GM23338 (cell line): ENCODE measurements around the gene SPATA13. TPM values are rescaled to one million over a fixed set of nuclear protein-coding genes. Genes with fewer than 3 reads are reported as not detected.

Source experiments
- ATAC-seq: fragments of 200-7000 bp; cut with Tn5 transposase; 3 replicates; pipeline ENCODE4 v1.9.1; 2020
- DNase-seq: peaks from one replicate; pipeline ENCODE4 v3.0.0-alpha.2; 2015; ENCODE audit warnings: low spot score
- H2AFZ ChIP-seq: fragments of 200-600 bp; sonication (generic); 2 replicates; pipeline ENCODE4 v1.8.0; 2016; ENCODE audit warnings: antibody characterized with exemption, mild to moderate bottlenecking, moderate library complexity
- H3F3A ChIP-seq: fragments of 200-600 bp; sonication (generic); replicated peaks from 2 replicates; pipeline ENCODE4 v1.8.0; 2017; ENCODE audit warnings: antibody characterized with exemption, mixed run types, low read depth
- H3K27ac ChIP-seq: fragments of 200-600 bp; sonication (generic); 2 replicates; pipeline ENCODE4 v1.6.1; 2016; ENCODE audit warnings: low read depth
- H3K27me3 ChIP-seq: fragments of 200-600 bp; sonication (generic); 2 replicates; pipeline ENCODE4 v1.8.0; 2016; ENCODE audit warnings: mild to moderate bottlenecking, mixed run types, moderate library complexity; ENCODE audit not compliant: insufficient read depth
- H3K36me3 ChIP-seq: fragments of 200-600 bp; sonication (generic); 2 replicates; pipeline ENCODE4 v1.8.0; 2016; ENCODE audit warnings: mild to moderate bottlenecking; ENCODE audit not compliant: insufficient read depth
- H3K4me1 ChIP-seq: fragments of 200-600 bp; sonication (generic); 2 replicates; pipeline ENCODE4 v1.8.0; 2016; ENCODE audit warnings: mild to moderate bottlenecking, moderate library complexity; ENCODE audit not compliant: insufficient read depth
- H3K4me2 ChIP-seq: fragments of 200-600 bp; sonication (generic); 2 replicates; pipeline ENCODE4 v1.7.1; 2017; ENCODE audit warnings: mixed run types
- H3K4me3 ChIP-seq: fragments of 200-600 bp; sonication (generic); 2 replicates; pipeline ENCODE4 v1.6.1; 2016; ENCODE audit warnings: mixed run types
- H3K79me2 ChIP-seq: fragments of 200-600 bp; sonication (generic); replicated peaks from 2 replicates; pipeline ENCODE4 v1.8.0; 2017; ENCODE audit warnings: mild to moderate bottlenecking; ENCODE audit not compliant: insufficient read depth
- H3K9me2 ChIP-seq: fragments of 200-600 bp; sonication (generic); 2 replicates; pipeline ENCODE4 v1.8.0; 2017; ENCODE audit not compliant: insufficient read depth
- H4K20me1 ChIP-seq: fragments of 200-600 bp; sonication (generic); replicated peaks from 2 replicates; pipeline ENCODE4 v1.8.0; 2017; ENCODE audit warnings: mild to moderate bottlenecking; ENCODE audit not compliant: insufficient read depth
- H3K27ac Mint-ChIP-seq: 2 replicates; pipeline ENCODE4 v1.8.0; 2020; ENCODE audit warnings: inconsistent platforms, mild to moderate bottlenecking, moderate library complexity, mixed read lengths
- H3K27me3 Mint-ChIP-seq: 3 replicates; pipeline ENCODE4 v1.8.0; 2022; ENCODE audit warnings: low read depth, mild to moderate bottlenecking, moderate library complexity, mixed read lengths, inconsistent platforms; ENCODE audit not compliant: insufficient read depth, poor library complexity
- H3K36me3 Mint-ChIP-seq: 3 replicates; pipeline ENCODE4 v1.8.0; 2021; ENCODE audit warnings: low read depth, mild to moderate bottlenecking, inconsistent platforms, moderate library complexity, mixed read lengths
- H3K4me1 Mint-ChIP-seq: 3 replicates; pipeline ENCODE4 v1.8.0; 2020; ENCODE audit warnings: mild to moderate bottlenecking, inconsistent platforms, mixed read lengths
- H3K4me3 Mint-ChIP-seq: 3 replicates; pipeline ENCODE4 v1.8.0; 2021; ENCODE audit warnings: moderate library complexity, mild to moderate bottlenecking, inconsistent platforms, mixed read lengths
- H3K9me3 Mint-ChIP-seq: 3 replicates; pipeline ENCODE4 v1.8.0; 2020; ENCODE audit warnings: moderate library complexity, mild to moderate bottlenecking, inconsistent platforms, mixed read lengths
- EZH2 ChIP-seq: fragments of 200-600 bp; sonication (generic); IDR thresholded peaks from one replicate; pipeline ENCODE4 v1.8.0; 2017; ENCODE audit warnings: antibody characterized with exemption, mild to moderate bottlenecking, low read depth; ENCODE audit not compliant: unreplicated experiment
- EZH2phosphoT487 ChIP-seq: fragments of 200-600 bp; sonication (generic); IDR thresholded peaks from one replicate; pipeline ENCODE4 v1.8.1; 2018; ENCODE audit warnings: antibody characterized with exemption; ENCODE audit not compliant: unreplicated experiment
- NANOG ChIP-seq: IDR thresholded peaks from 2 replicates; pipeline ENCODE4 v1.6.1; 2016; ENCODE audit warnings: antibody characterized with exemption, borderline replicate concordance
- POLR2AphosphoS5 ChIP-seq: IDR thresholded peaks from 2 replicates; pipeline ENCODE4 v1.6.1; 2016; ENCODE audit warnings: antibody characterized with exemption, low read depth
- STAT1 ChIP-seq: IDR thresholded peaks from one replicate; pipeline ENCODE4 v1.6.1; 2016; ENCODE audit warnings: antibody characterized with exemption; ENCODE audit not compliant: unreplicated experiment
- ZNF114 ChIP-seq: fragments of 250-450 bp; sonication (Bioruptor Pico); IDR thresholded peaks from 2 replicates; pipeline ENCODE4 v1.5.0; 2020; ENCODE audit warnings: mild to moderate bottlenecking, moderate library complexity
- ZNF331 ChIP-seq: fragments of 250-450 bp; sonication (Bioruptor Pico); IDR thresholded peaks from 2 replicates; pipeline ENCODE4 v1.5.0; 2020; ENCODE audit warnings: low read depth, mild to moderate bottlenecking, moderate library complexity
- polyA plus RNA-seq: library from polyadenylated mRNA; unstranded; fragments of >200 nt; fragmentation: Nextera tagmentation; extraction: Ambion mirVana; gene quantifications from 2 replicates; pipeline ENCODE4 v1.2.1, GENCODE V29; 2016
- total RNA-seq: library from RNA; depleted of rRNA; stranded (reverse); fragments of >200 nt; shearing (Covaris generic); gene quantifications from 2 replicates; pipeline ENCODE4 v1.2.3, GENCODE V29; 2014
- TF ChIP-seq, protein P1 (sequence below): fragments of 250-450 bp; sonication (Bioruptor Pico); IDR thresholded peaks from 2 replicates; pipeline ENCODE4 v1.5.0; 2020; ENCODE audit warnings: mild to moderate bottlenecking, moderate library complexity
- TF ChIP-seq, protein P2 (sequence below): IDR thresholded peaks from one replicate; pipeline ENCODE4 v1.6.1; 2018; ENCODE audit warnings: antibody characterized with exemption; ENCODE audit not compliant: unreplicated experiment
- TF ChIP-seq, protein P3 (sequence below): IDR thresholded peaks from 2 replicates; pipeline ENCODE4 v1.6.1; 2016; ENCODE audit warnings: antibody characterized with exemption

Gene SPATA13
- total and polyA plus RNA-seq, 2 experiments from 2014 or later, result 11.9 to 45.7 TPM

DNA sequence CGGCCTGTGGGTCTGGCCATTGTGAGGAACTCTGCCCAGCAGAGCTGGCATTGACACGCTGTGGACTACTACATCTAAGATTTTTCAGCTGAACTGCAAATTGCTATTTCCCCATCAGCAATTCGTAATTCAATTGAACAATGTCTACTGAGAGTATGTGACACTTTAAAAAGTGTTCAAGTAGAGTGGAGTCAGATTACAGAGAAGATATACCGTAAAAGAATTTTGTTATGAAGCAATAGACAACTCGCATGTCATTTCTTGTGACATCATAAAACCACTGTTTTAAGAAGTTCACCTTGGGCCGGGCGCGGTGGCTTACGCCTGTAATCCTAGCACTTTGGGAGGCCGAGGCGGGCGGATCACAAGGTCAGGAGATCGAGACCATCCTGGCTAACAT lies 116.3 kb downstream of the SPATA13 start (continued):
- TF ChIP-seq, protein P1, sequence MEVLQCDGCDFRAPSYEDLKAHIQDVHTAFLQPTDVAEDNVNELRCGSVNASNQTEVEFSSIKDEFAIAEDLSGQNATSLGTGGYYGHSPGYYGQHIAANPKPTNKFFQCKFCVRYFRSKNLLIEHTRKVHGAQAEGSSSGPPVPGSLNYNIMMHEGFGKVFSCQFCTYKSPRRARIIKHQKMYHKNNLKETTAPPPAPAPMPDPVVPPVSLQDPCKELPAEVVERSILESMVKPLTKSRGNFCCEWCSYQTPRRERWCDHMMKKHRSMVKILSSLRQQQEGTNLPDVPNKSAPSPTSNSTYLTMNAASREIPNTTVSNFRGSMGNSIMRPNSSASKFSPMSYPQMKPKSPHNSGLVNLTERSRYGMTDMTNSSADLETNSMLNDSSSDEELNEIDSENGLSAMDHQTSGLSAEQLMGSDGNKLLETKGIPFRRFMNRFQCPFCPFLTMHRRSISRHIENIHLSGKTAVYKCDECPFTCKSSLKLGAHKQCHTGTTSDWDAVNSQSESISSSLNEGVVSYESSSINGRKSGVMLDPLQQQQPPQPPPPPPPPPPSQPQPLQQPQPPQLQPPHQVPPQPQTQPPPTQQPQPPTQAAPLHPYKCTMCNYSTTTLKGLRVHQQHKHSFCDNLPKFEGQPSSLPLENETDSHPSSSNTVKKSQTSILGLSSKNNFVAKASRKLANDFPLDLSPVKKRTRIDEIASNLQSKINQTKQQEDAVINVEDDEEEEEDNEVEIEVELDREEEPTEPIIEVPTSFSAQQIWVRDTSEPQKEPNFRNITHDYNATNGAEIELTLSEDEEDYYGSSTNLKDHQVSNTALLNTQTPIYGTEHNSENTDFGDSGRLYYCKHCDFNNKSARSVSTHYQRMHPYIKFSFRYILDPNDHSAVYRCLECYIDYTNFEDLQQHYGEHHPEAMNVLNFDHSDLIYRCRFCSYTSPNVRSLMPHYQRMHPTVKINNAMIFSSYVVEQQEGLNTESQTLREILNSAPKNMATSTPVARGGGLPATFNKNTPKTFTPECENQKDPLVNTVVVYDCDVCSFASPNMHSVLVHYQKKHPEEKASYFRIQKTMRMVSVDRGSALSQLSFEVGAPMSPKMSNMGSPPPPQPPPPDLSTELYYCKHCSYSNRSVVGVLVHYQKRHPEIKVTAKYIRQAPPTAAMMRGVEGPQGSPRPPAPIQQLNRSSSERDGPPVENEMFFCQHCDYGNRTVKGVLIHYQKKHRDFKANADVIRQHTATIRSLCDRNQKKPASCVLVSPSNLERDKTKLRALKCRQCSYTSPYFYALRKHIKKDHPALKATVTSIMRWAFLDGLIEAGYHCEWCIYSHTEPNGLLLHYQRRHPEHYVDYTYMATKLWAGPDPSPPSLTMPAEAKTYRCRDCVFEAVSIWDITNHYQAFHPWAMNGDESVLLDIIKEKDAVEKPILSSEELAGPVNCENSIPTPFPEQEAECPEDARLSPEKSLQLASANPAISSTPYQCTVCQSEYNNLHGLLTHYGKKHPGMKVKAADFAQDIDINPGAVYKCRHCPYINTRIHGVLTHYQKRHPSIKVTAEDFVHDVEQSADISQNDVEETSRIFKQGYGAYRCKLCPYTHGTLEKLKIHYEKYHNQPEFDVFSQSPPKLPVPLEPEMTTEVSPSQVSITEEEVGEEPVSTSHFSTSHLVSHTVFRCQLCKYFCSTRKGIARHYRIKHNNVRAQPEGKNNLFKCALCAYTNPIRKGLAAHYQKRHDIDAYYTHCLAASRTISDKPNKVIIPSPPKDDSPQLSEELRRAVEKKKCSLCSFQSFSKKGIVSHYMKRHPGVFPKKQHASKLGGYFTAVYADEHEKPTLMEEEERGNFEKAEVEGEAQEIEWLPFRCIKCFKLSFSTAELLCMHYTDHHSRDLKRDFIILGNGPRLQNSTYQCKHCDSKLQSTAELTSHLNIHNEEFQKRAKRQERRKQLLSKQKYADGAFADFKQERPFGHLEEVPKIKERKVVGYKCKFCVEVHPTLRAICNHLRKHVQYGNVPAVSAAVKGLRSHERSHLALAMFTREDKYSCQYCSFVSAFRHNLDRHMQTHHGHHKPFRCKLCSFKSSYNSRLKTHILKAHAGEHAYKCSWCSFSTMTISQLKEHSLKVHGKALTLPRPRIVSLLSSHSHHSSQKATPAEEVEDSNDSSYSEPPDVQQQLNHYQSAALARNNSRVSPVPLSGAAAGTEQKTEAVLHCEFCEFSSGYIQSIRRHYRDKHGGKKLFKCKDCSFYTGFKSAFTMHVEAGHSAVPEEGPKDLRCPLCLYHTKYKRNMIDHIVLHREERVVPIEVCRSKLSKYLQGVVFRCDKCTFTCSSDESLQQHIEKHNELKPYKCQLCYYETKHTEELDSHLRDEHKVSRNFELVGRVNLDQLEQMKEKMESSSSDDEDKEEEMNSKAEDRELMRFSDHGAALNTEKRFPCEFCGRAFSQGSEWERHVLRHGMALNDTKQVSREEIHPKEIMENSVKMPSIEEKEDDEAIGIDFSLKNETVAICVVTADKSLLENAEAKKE (CRISPR knock-in tag), result no peak
- TF ChIP-seq EZH2 (no peak), POLR2AphosphoS5 (no peak), EZH2phosphoT487 (no peak)
- TF ChIP-seq, protein P2, sequence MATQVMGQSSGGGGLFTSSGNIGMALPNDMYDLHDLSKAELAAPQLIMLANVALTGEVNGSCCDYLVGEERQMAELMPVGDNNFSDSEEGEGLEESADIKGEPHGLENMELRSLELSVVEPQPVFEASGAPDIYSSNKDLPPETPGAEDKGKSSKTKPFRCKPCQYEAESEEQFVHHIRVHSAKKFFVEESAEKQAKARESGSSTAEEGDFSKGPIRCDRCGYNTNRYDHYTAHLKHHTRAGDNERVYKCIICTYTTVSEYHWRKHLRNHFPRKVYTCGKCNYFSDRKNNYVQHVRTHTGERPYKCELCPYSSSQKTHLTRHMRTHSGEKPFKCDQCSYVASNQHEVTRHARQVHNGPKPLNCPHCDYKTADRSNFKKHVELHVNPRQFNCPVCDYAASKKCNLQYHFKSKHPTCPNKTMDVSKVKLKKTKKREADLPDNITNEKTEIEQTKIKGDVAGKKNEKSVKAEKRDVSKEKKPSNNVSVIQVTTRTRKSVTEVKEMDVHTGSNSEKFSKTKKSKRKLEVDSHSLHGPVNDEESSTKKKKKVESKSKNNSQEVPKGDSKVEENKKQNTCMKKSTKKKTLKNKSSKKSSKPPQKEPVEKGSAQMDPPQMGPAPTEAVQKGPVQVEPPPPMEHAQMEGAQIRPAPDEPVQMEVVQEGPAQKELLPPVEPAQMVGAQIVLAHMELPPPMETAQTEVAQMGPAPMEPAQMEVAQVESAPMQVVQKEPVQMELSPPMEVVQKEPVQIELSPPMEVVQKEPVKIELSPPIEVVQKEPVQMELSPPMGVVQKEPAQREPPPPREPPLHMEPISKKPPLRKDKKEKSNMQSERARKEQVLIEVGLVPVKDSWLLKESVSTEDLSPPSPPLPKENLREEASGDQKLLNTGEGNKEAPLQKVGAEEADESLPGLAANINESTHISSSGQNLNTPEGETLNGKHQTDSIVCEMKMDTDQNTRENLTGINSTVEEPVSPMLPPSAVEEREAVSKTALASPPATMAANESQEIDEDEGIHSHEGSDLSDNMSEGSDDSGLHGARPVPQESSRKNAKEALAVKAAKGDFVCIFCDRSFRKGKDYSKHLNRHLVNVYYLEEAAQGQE, result no peak

DNA sequence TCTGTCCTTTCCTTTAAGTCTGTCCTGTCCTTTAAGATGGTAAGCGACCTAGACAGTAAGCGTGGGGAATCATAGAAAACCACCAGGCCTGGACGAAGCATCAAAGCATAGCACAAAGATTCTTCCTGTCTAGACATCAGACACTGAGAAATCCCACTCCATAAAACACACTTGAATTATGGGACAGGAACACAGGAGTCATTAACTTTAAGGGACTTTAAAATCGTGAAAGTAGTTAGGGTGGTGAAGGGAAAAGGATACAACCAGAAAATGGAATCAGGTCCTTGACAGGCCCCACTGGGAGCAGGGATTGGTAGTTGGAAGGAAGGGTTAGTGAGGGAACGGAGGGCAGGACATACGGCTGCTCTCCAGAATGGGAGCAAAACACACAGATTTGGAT lies 117.2 kb downstream of the SPATA13 start:
- no peak overlapping the region for H2AFZ ChIP-seq
- no peak overlapping the region for H3K4me2 ChIP-seq
- H3K79me2 ChIP-seq, result 0 out of 2 replicates have a peak, but pooled peaks cover 10% of the 10 kb centered on the region
- H3K4me3 Mint-ChIP-seq, result no peak overlapping the region
- ATAC-seq (no peak), DNase-seq (no peak)
- H3K27me3 ChIP-seq, result no peaks in the 10 kb centered on the region
- H3K4me1 Mint-ChIP-seq, result peaks cover 3% of the 10 kb centered on the region; the same call in 2 of the 3 replicates
- H3K27ac Mint-ChIP-seq, result no peak overlapping the region
- no peaks in the 10 kb centered on the region for H4K20me1 ChIP-seq
- no peaks in the 10 kb centered on the region for H3K4me1 ChIP-seq
- no peak overlapping the region for H3K27ac ChIP-seq
- H3K9me2 ChIP-seq, result no peaks in the 10 kb centered on the region
- no peaks in the 10 kb centered on the region for H3K36me3 ChIP-seq
- no peaks in the 10 kb centered on the region for H3F3A ChIP-seq
- no peak overlapping the region for H3K4me3 ChIP-seq
- peaks cover 2% of the 10 kb centered on the region for H3K27me3 Mint-ChIP-seq
- no peaks in the 10 kb centered on the region for H3K36me3 Mint-ChIP-seq
- no peaks in the 10 kb centered on the region for H3K9me3 Mint-ChIP-seq
- TF ChIP-seq STAT1 (no peak), ZNF331 (CRISPR knock-in tag) (no peak), NANOG (no peak), ZNF114 (CRISPR knock-in tag) (no peak), POLR2AphosphoS5 (no peak)
- TF ChIP-seq, protein P3, sequence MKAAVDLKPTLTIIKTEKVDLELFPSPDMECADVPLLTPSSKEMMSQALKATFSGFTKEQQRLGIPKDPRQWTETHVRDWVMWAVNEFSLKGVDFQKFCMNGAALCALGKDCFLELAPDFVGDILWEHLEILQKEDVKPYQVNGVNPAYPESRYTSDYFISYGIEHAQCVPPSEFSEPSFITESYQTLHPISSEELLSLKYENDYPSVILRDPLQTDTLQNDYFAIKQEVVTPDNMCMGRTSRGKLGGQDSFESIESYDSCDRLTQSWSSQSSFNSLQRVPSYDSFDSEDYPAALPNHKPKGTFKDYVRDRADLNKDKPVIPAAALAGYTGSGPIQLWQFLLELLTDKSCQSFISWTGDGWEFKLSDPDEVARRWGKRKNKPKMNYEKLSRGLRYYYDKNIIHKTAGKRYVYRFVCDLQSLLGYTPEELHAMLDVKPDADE, result no peak
